GM12878 (cell line): ENCODE measurements around the gene PLEKHN1.

Source experiments
- CREM ChIP-seq: IDR thresholded peaks from 2 replicates; pipeline ENCODE4 v1.6.1; 2014; ENCODE audit warnings: antibody characterized with exemption, low read depth
- CTCF ChIP-seq, 3 experiments: IDR thresholded peaks in 2 of 3; conservative IDR thresholded peaks in 1 of 3; 2 replicates each; pipeline ENCODE4 v1.5.1; 2011; ENCODE audit warnings: low read depth in 3 of 3, low read length in 3 of 3, mild to moderate bottlenecking in 3 of 3, control low read depth in 2 of 3, moderate library complexity in 2 of 3, inconsistent platforms in 1 of 3, mixed read lengths in 1 of 3; ENCODE audit not compliant: control insufficient read depth in 2 of 3, insufficient read depth in 1 of 3; ENCODE audit errors: extremely low read depth in 1 of 3
- EGR1 ChIP-seq, 2 experiments: IDR thresholded peaks; 1 replicate in 1 of 2; 2 replicates in 1 of 2; pipeline ENCODE4 v1.6.1; 2011 to 2012; ENCODE audit warnings: low read depth in 2 of 2, low read length in 2 of 2, borderline replicate concordance in 1 of 2, mild to moderate bottlenecking in 1 of 2, moderate library complexity in 1 of 2
- GATAD2B ChIP-seq: fragments of 450-650 bp; conservative IDR thresholded peaks from 2 replicates; pipeline ENCODE4 v1.6.1; 2017; ENCODE audit warnings: low read depth, mild to moderate bottlenecking, moderate library complexity
- JUND ChIP-seq: IDR thresholded peaks from 2 replicates; pipeline ENCODE4 v1.6.1; 2012; ENCODE audit warnings: low read depth, mild to moderate bottlenecking, low read length, improper control_type of control experiment, moderate library complexity
- MEF2A ChIP-seq: IDR thresholded peaks from 2 replicates; pipeline ENCODE4 v1.6.1; 2011; ENCODE audit warnings: low read depth, mild to moderate bottlenecking, low read length, moderate library complexity; ENCODE audit not compliant: insufficient read depth
- NR2C2 ChIP-seq: IDR thresholded peaks from 2 replicates; pipeline ENCODE4 v1.6.1; 2011; ENCODE audit warnings: borderline replicate concordance, low read depth; ENCODE audit not compliant: control insufficient read depth, insufficient read length
- POLR2A ChIP-seq: IDR thresholded peaks from 2 replicates; pipeline ENCODE4 v1.6.1; 2011; ENCODE audit warnings: low read depth, mild to moderate bottlenecking, low read length

GRCh38 chr1:925561-926421, 40.5 kb upstream of the PLEKHN1 start:
- TF ChIP-seq CTCF (IDR thresholded peaks at IDR 0.05 in 2 of 3, conservative IDR thresholded peaks at IDR 0.05 in 1 of 3; ENCODE audit: control insufficient read depth in 2 of 3, extremely low read depth in 1 of 3, insufficient read depth in 1 of 3, low read depth in 3 of 3, low read length in 3 of 3) (no peak), POLR2A (no peak), CREM (no peak), NR2C2 (no peak), MEF2A (no peak), JUND (no peak), GATAD2B (no peak), EGR1 (IDR thresholded peaks at IDR 0.05; ENCODE audit: borderline replicate concordance in 1 of 2, low read depth in 2 of 2, low read length in 2 of 2) (no peak)
